GM21515 (cell line): ENCODE results near the gene HMBS.
"Not testable (repeated sequence)": the region's sequence is repeated elsewhere in the genome, so short reads cannot be mapped to it uniquely, and the experiment has no call there.

Source experiments
- ATAC-seq: cut with Tn5 transposase; IDR thresholded peaks from one replicate; pipeline ENCODE4 v1.9.1; 2021; ENCODE audit not compliant: unreplicated experiment

The HMBS gene

GRCh38 chr11:119084663-119085436 is at the start of gene HMBS:
TSS of gene HMBS (plus strand) at chr11:119084881. CDS start at chr11:119085034, 153 bp downstream.
- peak; percentile 88 for ATAC-seq

GRCh38 chr11:119038884-119039283 is 45.8 kb upstream of the HMBS start:
- no peak for ATAC-seq

- ATAC-seq: not testable (repeated sequence)
Observed at GRCh38 chr11:119039471-119039870, 45.2 kb upstream of the HMBS start.

GRCh38 chr11:119041821-119042514 is 42.7 kb upstream of the HMBS start:
- no peak for ATAC-seq

- ATAC-seq: no peak
Observed at GRCh38 chr11:119042927-119043326, 41.8 kb upstream of the HMBS start.

- no peak for ATAC-seq
Observed at GRCh38 chr11:119044708-119045107, 40.0 kb upstream of the HMBS start.

- no peak for ATAC-seq
Observed at GRCh38 chr11:119046489-119046888, 38.2 kb upstream of the HMBS start.

- ATAC-seq: no peak
Observed at GRCh38 chr11:119047205-119047604, 37.5 kb upstream of the HMBS start.

- ATAC-seq: no peak
Observed at GRCh38 chr11:119048644-119049043, 36.0 kb upstream of the HMBS start.

GRCh38 chr11:119049081-119049480 is 35.6 kb upstream of the HMBS start:
- no peak for ATAC-seq

- ATAC-seq: no peak
Observed at GRCh38 chr11:119051440-119052162, 33.1 kb upstream of the HMBS start.

GRCh38 chr11:119052163-119052814 is 32.4 kb upstream of the HMBS start:
- no peak for ATAC-seq

- ATAC-seq: no peak
Observed at GRCh38 chr11:119054418-119054817, 30.3 kb upstream of the HMBS start.

GRCh38 chr11:119055901-119056300 is 28.8 kb upstream of the HMBS start:
- ATAC-seq: no peak

GRCh38 chr11:119056421-119056999 is 28.2 kb upstream of the HMBS start:
- peak; percentile 13 for ATAC-seq

- peak; percentile 87 for ATAC-seq
Observed at GRCh38 chr11:119057000-119057769, 27.5 kb upstream of the HMBS start, which contains the start of gene HYOU1. TSS of gene HYOU1 (minus strand) at chr11:119057205. CDS start at chr11:119056160, 1,045 bp downstream.

GRCh38 chr11:119059128-119059527 is 25.6 kb upstream of the HMBS start:
- not testable (repeated sequence) for ATAC-seq

GRCh38 chr11:119061256-119061655 is 23.4 kb upstream of the HMBS start:
- no peak for ATAC-seq

GRCh38 chr11:119062779-119063178 is 21.9 kb upstream of the HMBS start:
- ATAC-seq: no peak

GRCh38 chr11:119065369-119065768 is 19.3 kb upstream of the HMBS start:
- ATAC-seq: no peak
